A549 (cell line): ENCODE data around the gene GANAB. TPM values are rescaled to one million over a fixed set of nuclear protein-coding genes. Genes with fewer than 3 reads are reported as not detected.

ENCODE experiments used
- ATAC-seq, 2 experiments: fragments of 200-7000 bp in 1 of 2; fragments of >200 bp in 1 of 2; cut with Nextera tagmentation in 1 of 2; cut with Tn5 transposase in 1 of 2; 3 replicates each; pipeline versions ENCODE4 v1.8.0 to v1.9.1; 2018 to 2020; ENCODE audit warnings: mild to moderate bottlenecking in 1 of 2, moderate library complexity in 1 of 2
- CTCF ChIA-PET: fragments of 300-600 bp; sonication (Branson Sonifier 250); formaldehyde crosslinking; extraction: SDS; loops from one replicate; lab custom pipeline; 2021; ENCODE audit warnings: antibody characterized with exemption, inconsistent platforms; lab: Yijun Ruan, JAX
- POLR2A ChIA-PET: fragments of 350-600 bp; formaldehyde crosslinking; extraction: SDS; loops from one replicate; lab custom pipeline; 2021; ENCODE audit warnings: antibody characterized with exemption, inconsistent platforms; lab: Yijun Ruan, JAX
- DNase-seq, 2 experiments: peaks; one replicate each; pipeline versions ENCODE4 v3.0.0 to v3.0.0-alpha.2; 2011 to 2016; ENCODE audit warnings: low read depth in 1 of 2, low spot score in 1 of 2
- FAIRE-seq: peaks from 2 replicates; lab custom pipeline; 2011; peaks lifted over from hg19 to GRCh38; lab: Jason Lieb, UNC
- H3K27ac ChIP-seq, 2 experiments: fragments of >200 bp; sonication (Bioruptor Twin); formaldehyde crosslinking; 3 replicates each; pipeline ENCODE4 v1.5.1; 2016 to 2017
- H3K4me1 ChIP-seq: fragments of >200 bp; sonication (Bioruptor Twin); formaldehyde crosslinking; 3 replicates; pipeline ENCODE4 v1.6.1; 2016
- H3K4me2 ChIP-seq: fragments of >200 bp; sonication (Bioruptor Twin); formaldehyde crosslinking; 3 replicates; pipeline ENCODE4 v1.6.1; 2016
- H3K4me3 ChIP-seq: fragments of >200 bp; sonication (Bioruptor Twin); formaldehyde crosslinking; 3 replicates; pipeline ENCODE4 v1.5.1; 2016
- H3K9me3 ChIP-seq: fragments of >200 bp; sonication (Bioruptor Twin); formaldehyde crosslinking; 3 replicates; pipeline ENCODE4 v1.6.1; 2016
- CBX8 ChIP-seq: fragments of 200-600 bp; sonication (generic); IDR thresholded peaks from 2 replicates; pipeline ENCODE4 v1.6.1; 2016
- CEBPB ChIP-seq, 2 experiments: fragments of >200 bp in 1 of 2; sonication (Bioruptor Twin) in 1 of 2; formaldehyde crosslinking in 1 of 2; IDR thresholded peaks; 2 replicates each; pipeline ENCODE4 v1.6.1; 2012 to 2016
- CHD2 ChIP-seq: fragments of 150-350 bp; IDR thresholded peaks from 2 replicates; pipeline ENCODE4 v1.6.1; 2014; ENCODE audit warnings: low read length; ENCODE audit not compliant: partially characterized antibody
- CHD4 ChIP-seq: fragments of 200-600 bp; sonication (generic); IDR thresholded peaks from 2 replicates; pipeline ENCODE4 v1.6.1; 2016; ENCODE audit warnings: antibody characterized with exemption, mild to moderate bottlenecking, borderline replicate concordance
- EHMT2 ChIP-seq: fragments of 200-600 bp; sonication (generic); IDR thresholded peaks from 2 replicates; pipeline ENCODE4 v1.6.1; 2016; ENCODE audit warnings: antibody characterized with exemption, low read depth, mild to moderate bottlenecking, moderate library complexity
- FOSB ChIP-seq: fragments of 250-450 bp; sonication (Bioruptor Pico); IDR thresholded peaks from 2 replicates; pipeline ENCODE4 v1.5.0; 2020; ENCODE audit warnings: mild to moderate bottlenecking, moderate library complexity
- FOXS1 ChIP-seq: fragments of 250-450 bp; sonication (Bioruptor Pico); IDR thresholded peaks from 2 replicates; pipeline ENCODE4 v1.5.0; 2020; ENCODE audit warnings: mild to moderate bottlenecking, moderate library complexity
- HDAC2 ChIP-seq: fragments of 200-600 bp; sonication (generic); IDR thresholded peaks from 2 replicates; pipeline ENCODE4 v1.6.1; 2016
- HEYL ChIP-seq: fragments of 250-450 bp; sonication (Bioruptor Pico); IDR thresholded peaks from 2 replicates; pipeline ENCODE4 v1.8.0; 2021; ENCODE audit warnings: mild to moderate bottlenecking, moderate library complexity
- HOXA7 ChIP-seq: fragments of 250-450 bp; sonication (Bioruptor Pico); IDR thresholded peaks from 2 replicates; pipeline ENCODE4 v1.5.0; 2020; ENCODE audit warnings: mild to moderate bottlenecking, moderate library complexity
- JUN ChIP-seq, 2 experiments: fragments of >200 bp; sonication (Bioruptor Twin); formaldehyde crosslinking; IDR thresholded peaks; 2 replicates in 1 of 2; 3 replicates in 1 of 2; pipeline ENCODE4 v1.6.1; 2016 to 2017
- JUNB ChIP-seq: fragments of >200 bp; sonication (Bioruptor Twin); formaldehyde crosslinking; IDR thresholded peaks from 2 replicates; pipeline ENCODE4 v1.6.1; 2016
- KDM1A ChIP-seq: fragments of 200-600 bp; sonication (generic); IDR thresholded peaks from 2 replicates; pipeline ENCODE4 v1.6.1; 2016; ENCODE audit warnings: low read depth, mild to moderate bottlenecking
- MAZ ChIP-seq: fragments of 150-350 bp; IDR thresholded peaks from 2 replicates; pipeline ENCODE4 v1.6.1; 2014; ENCODE audit warnings: antibody characterized with exemption, low read depth, low read length, borderline replicate concordance
- NFE2L2 ChIP-seq: fragments of 150-350 bp; conservative IDR thresholded peaks from 2 replicates; pipeline ENCODE4 v1.6.1; 2014; ENCODE audit warnings: low read length
- NPAS2 ChIP-seq: fragments of 250-450 bp; sonication (Bioruptor Pico); IDR thresholded peaks from 2 replicates; pipeline ENCODE4 v1.8.0; 2022; ENCODE audit warnings: mild to moderate bottlenecking, moderate library complexity, borderline replicate concordance
- POLR2A ChIP-seq: IDR thresholded peaks from 2 replicates; pipeline ENCODE4 v1.6.1; 2012; ENCODE audit warnings: mild to moderate bottlenecking, low read length
- RARB ChIP-seq: fragments of 250-450 bp; sonication (Bioruptor Pico); IDR thresholded peaks from 2 replicates; pipeline ENCODE4 v1.8.0; 2021; ENCODE audit warnings: mild to moderate bottlenecking, moderate library complexity
- RCOR1 ChIP-seq: fragments of 150-350 bp; IDR thresholded peaks from 2 replicates; pipeline ENCODE4 v1.6.1; 2014; ENCODE audit warnings: antibody characterized with exemption, low read length, low read depth
- SREBF2 ChIP-seq: fragments of 450-650 bp; IDR thresholded peaks from 2 replicates; pipeline ENCODE4 v1.6.1; 2014; ENCODE audit warnings: mild to moderate bottlenecking, moderate library complexity
- ZC3H11A ChIP-seq: fragments of 450-650 bp; IDR thresholded peaks from 2 replicates; pipeline ENCODE4 v1.6.1; 2014; ENCODE audit warnings: antibody characterized with exemption, mild to moderate bottlenecking
- ZNF302 ChIP-seq: fragments of 250-450 bp; sonication (Bioruptor Pico); IDR thresholded peaks from 2 replicates; pipeline ENCODE4 v1.9.0; 2021; ENCODE audit warnings: inconsistent platforms, mild to moderate bottlenecking, moderate library complexity
- WGBS: methylation state at CpG from one replicate; pipeline ENCODE4 v1.1.6; 2017; ENCODE audit errors: missing lambda C conversion rate; 5-methylcytosine and 5-hydroxymethylcytosine counted together
- polyA plus RNA-seq, 4 experiments: library from polyadenylated mRNA; depleted of rRNA in 3 of 4; stranded (reverse); fragments of >200 nt; fragmentation: RNase III in 1 of 4; extraction: RNeasy Plus Mini Kit Qiagen cat#74134 plus additional on column Dnase treatment in 1 of 4; gene quantifications; 2 replicates in 3 of 4; 3 replicates in 1 of 4; pipeline ENCODE4 v1.2.3, GENCODE V29; 2011 to 2017
- TF ChIP-seq, protein P1 (sequence below): IDR thresholded peaks from 2 replicates; pipeline ENCODE4 v1.6.1; 2012
- TF ChIP-seq, protein P2 (sequence below): IDR thresholded peaks from 2 replicates; pipeline ENCODE4 v1.6.1; 2012
- TF ChIP-seq, protein P3 (sequence below): fragments of 250-450 bp; sonication (Bioruptor Pico); IDR thresholded peaks from 2 replicates; pipeline ENCODE4 v1.5.0; 2021; ENCODE audit warnings: mild to moderate bottlenecking, moderate library complexity, borderline replicate concordance
- TF ChIP-seq, protein P4 (sequence below): fragments of >200 bp; sonication (Bioruptor Twin); formaldehyde crosslinking; IDR thresholded peaks from 2 replicates; pipeline ENCODE4 v1.6.1; 2016
- TF ChIP-seq, protein P5 (sequence below): fragments of 450-650 bp; IDR thresholded peaks from 2 replicates; pipeline ENCODE4 v1.6.1; 2014; ENCODE audit warnings: antibody characterized with exemption

The GANAB gene
- polyA plus RNA-seq, 2 of the 4 experiments (the other 2 are of a cell fraction) = 215 to 220 TPM

DNA sequence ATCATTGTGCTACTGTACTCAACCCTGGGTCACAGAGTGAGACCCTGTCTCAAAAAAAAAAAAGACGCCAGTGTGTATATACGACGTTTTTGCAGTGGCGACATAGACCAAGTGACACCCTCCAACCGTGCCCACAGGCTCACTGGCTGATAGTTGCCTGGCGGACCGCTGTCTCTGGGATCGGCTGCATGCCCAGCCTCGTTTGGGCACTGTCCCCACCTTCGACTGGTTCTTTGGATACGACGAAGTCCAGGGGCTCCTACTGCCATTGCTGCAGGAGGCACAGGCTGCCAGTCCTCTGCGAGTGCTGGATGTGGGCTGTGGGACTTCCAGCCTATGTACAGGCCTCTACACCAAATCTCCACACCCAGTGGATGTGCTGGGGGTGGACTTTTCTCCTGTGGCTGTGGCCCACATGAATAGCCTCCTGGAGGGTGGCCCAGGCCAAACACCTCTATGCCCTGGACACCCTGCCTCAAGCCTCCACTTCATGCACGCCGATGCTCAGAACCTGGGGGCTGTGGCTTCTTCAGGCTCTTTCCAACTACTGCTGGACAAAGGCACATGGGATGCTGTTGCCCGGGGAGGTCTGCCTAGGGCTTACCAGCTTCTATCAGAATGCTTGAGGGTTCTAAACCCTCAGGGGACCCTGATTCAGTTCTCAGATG is 20.0 kb upstream of the GANAB start:
- DNase-seq (no peak), FAIRE-seq (no peak), ATAC-seq (no peak)
- Histone ChIP-seq H3K9me3 (no peaks in the 10 kb centered on the region), H3K4me1 (peaks cover 32% of the 10 kb centered on the region), H3K4me2 (peak overlapping the region; percentile 78), H3K4me3 (peak overlapping the region; percentile 79), H3K27ac (peak overlapping the region; percentile 93 to 96)
- ChIA-PET CTCF (interaction anchor here (0.5 to 6.5 kb wide), 8 partner anchors 9 to 106 kb away, joined by 3 to 30 read pairs (median 4); no protein-coding TSS in a partner anchor), POLR2A (interaction anchor here (0.9 to 5.5 kb wide), 16 partner anchors 8 to 104 kb away, joined by 3 to 91 read pairs (median 28); partner anchors contain the start of genes B3GAT3, GANAB, HNRNPUL2 and INTS5)
- TF ChIP-seq, protein P1, sequence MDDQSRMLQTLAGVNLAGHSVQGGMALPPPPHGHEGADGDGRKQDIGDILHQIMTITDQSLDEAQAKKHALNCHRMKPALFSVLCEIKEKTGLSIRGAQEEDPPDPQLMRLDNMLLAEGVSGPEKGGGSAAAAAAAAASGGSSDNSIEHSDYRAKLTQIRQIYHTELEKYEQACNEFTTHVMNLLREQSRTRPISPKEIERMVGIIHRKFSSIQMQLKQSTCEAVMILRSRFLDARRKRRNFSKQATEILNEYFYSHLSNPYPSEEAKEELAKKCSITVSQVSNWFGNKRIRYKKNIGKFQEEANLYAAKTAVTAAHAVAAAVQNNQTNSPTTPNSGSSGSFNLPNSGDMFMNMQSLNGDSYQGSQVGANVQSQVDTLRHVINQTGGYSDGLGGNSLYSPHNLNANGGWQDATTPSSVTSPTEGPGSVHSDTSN = peak; percentile 54
- no peak for TF ChIP-seq CHD4
- TF ChIP-seq, protein P2, sequence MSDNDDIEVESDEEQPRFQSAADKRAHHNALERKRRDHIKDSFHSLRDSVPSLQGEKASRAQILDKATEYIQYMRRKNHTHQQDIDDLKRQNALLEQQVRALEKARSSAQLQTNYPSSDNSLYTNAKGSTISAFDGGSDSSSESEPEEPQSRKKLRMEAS = peak; percentile 44; the same call in 1 of the 2 replicates
- TF ChIP-seq NFE2L2 = no peak
- TF ChIP-seq JUN (IDR thresholded peaks at IDR 0.05) = peak; percentile 15 to 18; a peak in 3 of 5 replicates
- WGBS = 14% methylated on average over 14 of the region's 16 CpGs

DNA sequence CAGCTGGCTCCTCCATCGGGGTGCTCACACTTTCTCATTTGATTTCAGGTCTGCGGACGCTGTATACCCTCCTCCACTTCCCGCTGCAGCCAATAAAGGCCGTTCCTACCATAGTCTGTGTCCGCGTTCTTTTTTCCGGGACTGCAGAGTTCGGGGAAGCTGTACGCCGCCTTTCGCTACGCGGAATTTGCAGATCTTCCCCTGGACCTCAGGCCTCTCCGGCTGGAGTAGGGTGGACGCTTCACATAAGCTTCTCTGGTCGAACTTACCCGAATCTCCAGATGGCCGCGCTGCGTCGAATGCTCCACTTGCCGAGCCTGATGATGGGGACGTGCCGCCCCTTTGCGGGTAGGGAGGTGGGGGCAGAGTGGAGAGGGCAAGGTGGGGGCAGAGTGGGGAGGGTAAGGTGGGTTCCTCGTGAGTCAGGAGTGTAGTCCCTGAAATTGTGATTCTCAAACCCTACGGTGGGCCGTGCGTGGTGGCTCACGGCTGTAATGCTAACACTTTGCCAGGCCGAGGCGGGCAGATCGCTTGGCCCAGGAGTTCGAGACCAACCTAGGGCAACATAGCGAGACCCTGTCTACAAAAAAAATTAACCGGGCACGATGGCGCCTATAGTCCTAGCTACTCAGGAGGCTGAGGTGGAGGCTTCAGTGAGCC is 19.3 kb upstream of the GANAB start:
- FAIRE-seq = no peak
- peak; percentile 61; the same call in 1 of the 2 replicates for TF ChIP-seq HOXA7 (CRISPR knock-in tag)
- TF ChIP-seq HDAC2 = no peak
- no peak for TF ChIP-seq JUNB
- TF ChIP-seq MAZ = no peak
- peak; percentile 48 for TF ChIP-seq POLR2A
- no peak for TF ChIP-seq CEBPB (IDR thresholded peaks at IDR 0.05)
- TF ChIP-seq, protein P3, sequence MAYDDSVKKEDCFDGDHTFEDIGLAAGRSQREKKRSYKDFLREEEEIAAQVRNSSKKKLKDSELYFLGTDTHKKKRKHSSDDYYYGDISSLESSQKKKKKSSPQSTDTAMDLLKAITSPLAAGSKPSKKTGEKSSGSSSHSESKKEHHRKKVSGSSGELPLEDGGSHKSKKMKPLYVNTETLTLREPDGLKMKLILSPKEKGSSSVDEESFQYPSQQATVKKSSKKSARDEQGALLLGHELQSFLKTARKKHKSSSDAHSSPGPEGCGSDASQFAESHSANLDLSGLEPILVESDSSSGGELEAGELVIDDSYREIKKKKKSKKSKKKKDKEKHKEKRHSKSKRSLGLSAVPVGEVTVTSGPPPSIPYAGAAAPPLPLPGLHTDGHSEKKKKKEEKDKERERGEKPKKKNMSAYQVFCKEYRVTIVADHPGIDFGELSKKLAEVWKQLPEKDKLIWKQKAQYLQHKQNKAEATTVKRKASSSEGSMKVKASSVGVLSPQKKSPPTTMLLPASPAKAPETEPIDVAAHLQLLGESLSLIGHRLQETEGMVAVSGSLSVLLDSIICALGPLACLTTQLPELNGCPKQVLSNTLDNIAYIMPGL (CRISPR knock-in tag) = no peak; the same call in 1 of the 2 replicates
- TF ChIP-seq KDM1A = no peak
- no peak for TF ChIP-seq CBX8
- TF ChIP-seq NPAS2 (CRISPR knock-in tag) = no peak
- TF ChIP-seq, protein P4, sequence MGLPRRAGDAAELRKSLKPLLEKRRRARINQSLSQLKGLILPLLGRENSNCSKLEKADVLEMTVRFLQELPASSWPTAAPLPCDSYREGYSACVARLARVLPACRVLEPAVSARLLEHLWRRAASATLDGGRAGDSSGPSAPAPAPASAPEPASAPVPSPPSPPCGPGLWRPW = no peak
- no peak for TF ChIP-seq CHD4
- TF ChIP-seq EHMT2 = no peak
- no peak for TF ChIP-seq SREBF2
- TF ChIP-seq HEYL (CRISPR knock-in tag) = no peak
- no peak for TF ChIP-seq FOSB (CRISPR knock-in tag)
- no peak for TF ChIP-seq ZC3H11A
- TF ChIP-seq CHD2 = no peak
- TF ChIP-seq RCOR1 = no peak
- TF ChIP-seq, protein P1 = peak; percentile 57
- TF ChIP-seq FOXS1 (CRISPR knock-in tag) = no peak
- TF ChIP-seq ZNF302 (CRISPR knock-in tag) = no peak
- TF ChIP-seq, protein P5, sequence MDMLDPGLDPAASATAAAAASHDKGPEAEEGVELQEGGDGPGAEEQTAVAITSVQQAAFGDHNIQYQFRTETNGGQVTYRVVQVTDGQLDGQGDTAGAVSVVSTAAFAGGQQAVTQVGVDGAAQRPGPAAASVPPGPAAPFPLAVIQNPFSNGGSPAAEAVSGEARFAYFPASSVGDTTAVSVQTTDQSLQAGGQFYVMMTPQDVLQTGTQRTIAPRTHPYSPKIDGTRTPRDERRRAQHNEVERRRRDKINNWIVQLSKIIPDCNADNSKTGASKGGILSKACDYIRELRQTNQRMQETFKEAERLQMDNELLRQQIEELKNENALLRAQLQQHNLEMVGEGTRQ = no peak
- TF ChIP-seq, protein P2 = peak; percentile 9; the same call in 1 of the 2 replicates
- TF ChIP-seq RARB (CRISPR knock-in tag) = no peak
- H3K9me3 ChIP-seq = no peaks in the 10 kb centered on the region
- H3K4me1 ChIP-seq = peaks cover 32% of the 10 kb centered on the region
- H3K4me3 ChIP-seq = peak overlapping the region; percentile 79
- peak overlapping the region; percentile 93 to 96 for H3K27ac ChIP-seq
- DNase-seq = peak in 1 of 2 experiments; percentile 45
- POLR2A ChIA-PET = interaction anchor here (0.8 to 5.5 kb wide), 30 partner anchors 8 to 851 kb away, joined by 3 to 91 read pairs (median 12); partner anchors contain the start of genes B3GAT3, EEF1G, EML3 and GANAB
- peak overlapping the region; percentile 78 for H3K4me2 ChIP-seq
- under 1% methylated on average over 36 of the region's 39 CpGs for WGBS
- ATAC-seq = peak; percentile 9 to 16; a peak in 5 of 6 replicates
- CTCF ChIA-PET = interaction anchor here (0.6 to 3.1 kb wide), 12 partner anchors 8 to 273 kb away, joined by 3 to 7 read pairs (median 4); partner anchors contain the start of genes B3GAT3 and ROM1
